Progenitor cell of endocrine pancreas (in vitro differentiated cells): ENCODE data around the gene CAPG. TPM values are rescaled to one million over a fixed set of nuclear protein-coding genes. Genes with fewer than 3 reads are reported as not detected.

Experiments
- DNase-seq: peaks from one replicate; pipeline ENCODE4 v3.0.0; 2021; ENCODE audit warnings: low spot score; ENCODE audit not compliant: unreplicated experiment
- H3K27ac Mint-ChIP-seq: 2 replicates; pipeline ENCODE4 v1.8.0; 2021; ENCODE audit warnings: mild to moderate bottlenecking, moderate library complexity, mixed read lengths
- H3K27me3 Mint-ChIP-seq: 2 replicates; pipeline ENCODE4 v1.8.0; 2021; ENCODE audit warnings: mixed read lengths
- H3K36me3 Mint-ChIP-seq: 2 replicates; pipeline ENCODE4 v1.8.0; 2022; ENCODE audit warnings: mixed read lengths; ENCODE audit not compliant: insufficient read depth
- H3K4me1 Mint-ChIP-seq: 2 replicates; pipeline ENCODE4 v1.8.0; 2021; ENCODE audit warnings: low read depth, mixed read lengths
- H3K4me3 Mint-ChIP-seq: 2 replicates; pipeline ENCODE4 v1.8.0; 2021; ENCODE audit warnings: low read depth, mild to moderate bottlenecking, moderate library complexity, mixed read lengths
- H3K9me3 Mint-ChIP-seq: 2 replicates; pipeline ENCODE4 v1.8.0; 2021; ENCODE audit warnings: low read depth, mixed read lengths
- total RNA-seq: library from RNA; stranded (reverse); gene quantifications from 2 replicates; pipeline ENCODE4 v1.2.1, GENCODE V29; 2021
- TF ChIP-seq, protein P1 (sequence below): fragments of 200-600 bp; sonication (generic); IDR thresholded peaks from one replicate; pipeline ENCODE4 v1.5.0; 2021; ENCODE audit warnings: antibody characterized with exemption, mild to moderate bottlenecking; ENCODE audit not compliant: unreplicated experiment

The CAPG gene
- total RNA-seq, 1 donor from 2014 or later: 56.1 TPM

DNA sequence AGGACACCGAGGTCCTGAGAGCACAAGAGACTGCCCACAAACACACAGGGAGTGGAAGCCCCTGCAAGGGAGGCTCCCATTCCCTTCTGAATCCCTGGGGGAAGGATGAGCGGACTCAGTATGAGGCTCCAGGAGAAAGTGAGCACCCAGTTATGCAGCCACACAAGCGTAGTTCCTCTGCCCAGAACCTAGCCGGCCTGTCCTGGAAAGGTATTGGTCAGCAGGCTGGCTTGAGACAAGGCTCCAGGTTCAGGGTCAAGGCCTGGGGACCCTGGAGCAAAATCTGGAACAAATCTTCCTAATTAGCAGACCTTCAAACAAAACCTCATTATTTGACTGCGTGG lies 1.2 kb upstream of the CAPG start:
- TF ChIP-seq, protein P1, sequence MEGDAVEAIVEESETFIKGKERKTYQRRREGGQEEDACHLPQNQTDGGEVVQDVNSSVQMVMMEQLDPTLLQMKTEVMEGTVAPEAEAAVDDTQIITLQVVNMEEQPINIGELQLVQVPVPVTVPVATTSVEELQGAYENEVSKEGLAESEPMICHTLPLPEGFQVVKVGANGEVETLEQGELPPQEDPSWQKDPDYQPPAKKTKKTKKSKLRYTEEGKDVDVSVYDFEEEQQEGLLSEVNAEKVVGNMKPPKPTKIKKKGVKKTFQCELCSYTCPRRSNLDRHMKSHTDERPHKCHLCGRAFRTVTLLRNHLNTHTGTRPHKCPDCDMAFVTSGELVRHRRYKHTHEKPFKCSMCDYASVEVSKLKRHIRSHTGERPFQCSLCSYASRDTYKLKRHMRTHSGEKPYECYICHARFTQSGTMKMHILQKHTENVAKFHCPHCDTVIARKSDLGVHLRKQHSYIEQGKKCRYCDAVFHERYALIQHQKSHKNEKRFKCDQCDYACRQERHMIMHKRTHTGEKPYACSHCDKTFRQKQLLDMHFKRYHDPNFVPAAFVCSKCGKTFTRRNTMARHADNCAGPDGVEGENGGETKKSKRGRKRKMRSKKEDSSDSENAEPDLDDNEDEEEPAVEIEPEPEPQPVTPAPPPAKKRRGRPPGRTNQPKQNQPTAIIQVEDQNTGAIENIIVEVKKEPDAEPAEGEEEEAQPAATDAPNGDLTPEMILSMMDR: no peak
- H3K27ac Mint-ChIP-seq: no peak overlapping the region
- H3K4me3 Mint-ChIP-seq: no peak overlapping the region
- H3K27me3 Mint-ChIP-seq: peaks cover 3% of the 10 kb centered on the region
- H3K9me3 Mint-ChIP-seq: no peaks in the 10 kb centered on the region
- DNase-seq: no peak
- H3K4me1 Mint-ChIP-seq: peaks cover 3% of the 10 kb centered on the region
- no peaks in the 10 kb centered on the region for H3K36me3 Mint-ChIP-seq

- TF ChIP-seq, protein P1: no peak
- DNase-seq: no peak
- no peaks in the 10 kb centered on the region for H3K36me3 Mint-ChIP-seq
- H3K27ac Mint-ChIP-seq: no peak overlapping the region
- peaks cover 3% of the 10 kb centered on the region for H3K27me3 Mint-ChIP-seq
- H3K4me1 Mint-ChIP-seq: peaks cover 3% of the 10 kb centered on the region
- no peaks in the 10 kb centered on the region for H3K9me3 Mint-ChIP-seq
- H3K4me3 Mint-ChIP-seq: no peak overlapping the region
Observed at GRCh38 chr2:85410584-85411404, 628 bp upstream of the CAPG start.

GRCh38 chr2:85405201-85406059 lies 4.7 kb downstream of the CAPG start:
- H3K4me3 Mint-ChIP-seq: no peak overlapping the region
- TF ChIP-seq, protein P1: no peak
- peaks cover 6% of the 10 kb centered on the region for H3K36me3 Mint-ChIP-seq
- no peak for DNase-seq
- H3K9me3 Mint-ChIP-seq: peaks cover 6% of the 10 kb centered on the region
- H3K4me1 Mint-ChIP-seq: no peaks in the 10 kb centered on the region
- peak overlapping the region; percentile 21 for H3K27ac Mint-ChIP-seq
- no peaks in the 10 kb centered on the region for H3K27me3 Mint-ChIP-seq

DNA sequence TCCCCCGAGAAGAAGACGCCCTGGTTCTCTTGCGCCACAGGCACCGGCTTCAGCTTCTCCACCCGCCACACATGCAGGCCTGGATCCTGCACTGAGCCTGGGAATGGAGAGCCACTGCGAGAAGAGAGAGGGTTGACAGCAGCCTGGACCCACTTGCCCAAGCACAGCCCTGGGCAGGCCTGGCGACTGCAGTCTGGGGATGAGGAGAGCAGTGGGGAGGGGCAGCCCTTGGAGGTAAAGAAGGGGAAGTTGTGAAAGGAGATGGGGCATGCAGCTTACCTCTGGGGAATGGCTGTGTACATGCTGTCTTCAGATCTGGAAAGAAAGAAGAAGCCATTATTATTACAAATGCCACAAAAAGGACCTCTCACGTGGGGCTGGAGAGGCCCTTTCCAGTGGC lies 8.3 kb downstream of the CAPG start:
- Mint-ChIP-seq H3K9me3 (peaks cover 6% of the 10 kb centered on the region), H3K4me3 (no peak overlapping the region), H3K4me1 (peaks cover 9% of the 10 kb centered on the region), H3K27me3 (no peaks in the 10 kb centered on the region), H3K36me3 (peaks cover 9% of the 10 kb centered on the region), H3K27ac (no peak overlapping the region)
- DNase-seq: no peak
- TF ChIP-seq, protein P1: no peak

- DNase-seq: no peak
Observed at GRCh38 chr2:85401464-85401805, 8.7 kb downstream of the CAPG start.

More at GRCh38 chr2:85401464-85401805, 8.7 kb downstream of the CAPG start:
- H3K4me1 Mint-ChIP-seq: peaks cover 13% of the 10 kb centered on the region
- H3K36me3 Mint-ChIP-seq: peaks cover 9% of the 10 kb centered on the region
- no peak overlapping the region for H3K4me3 Mint-ChIP-seq
- H3K9me3 Mint-ChIP-seq: peaks cover 6% of the 10 kb centered on the region
- no peak overlapping the region for H3K27ac Mint-ChIP-seq
- no peaks in the 10 kb centered on the region for H3K27me3 Mint-ChIP-seq
- TF ChIP-seq, protein P1: no peak
